RKO (cell line): Measurements from ENCODE around the gene GOLGA6L7.
"Not testable (repeated sequence)": the region's sequence is repeated elsewhere in the genome, so short reads cannot be mapped to it uniquely, and the experiment has no call there.

Experiments used
- DNase-seq: peaks from one replicate; pipeline ENCODE4 v3.0.0-alpha.2; 2016; ENCODE audit warnings: low spot score

The GOLGA6L7 gene

GRCh38 chr15:28848521-28848920, at the start of gene GOLGA6L7:
TSS of gene GOLGA6L7 (minus strand) at chr15:28848644. CDS start at chr15:28848549, 95 bp downstream.
- DNase-seq: not testable (repeated sequence)

- DNase-seq: no peak
Observed at GRCh38 chr15:28897861-28898585, 49.6 kb upstream of the GOLGA6L7 start.

GRCh38 chr15:28896951-28897350, 48.5 kb upstream of the GOLGA6L7 start:
- DNase-seq: peak; percentile 44

- DNase-seq: no peak
Observed at GRCh38 chr15:28895566-28895965, 47.1 kb upstream of the GOLGA6L7 start.

GRCh38 chr15:28895146-28895545, 46.7 kb upstream of the GOLGA6L7 start:
- no peak for DNase-seq

GRCh38 chr15:28894631-28895030, 46.2 kb upstream of the GOLGA6L7 start:
- DNase-seq: no peak

GRCh38 chr15:28892789-28893610, 44.6 kb upstream of the GOLGA6L7 start:
- no peak for DNase-seq

- DNase-seq: no peak
Observed at GRCh38 chr15:28891588-28891987, 43.1 kb upstream of the GOLGA6L7 start.

- no peak for DNase-seq
Observed at GRCh38 chr15:28890711-28891495, 42.5 kb upstream of the GOLGA6L7 start.

- DNase-seq: not testable (repeated sequence)
Observed at GRCh38 chr15:28890291-28890690, 41.8 kb upstream of the GOLGA6L7 start.

- DNase-seq: not testable (repeated sequence)
Observed at GRCh38 chr15:28889871-28890270, 41.4 kb upstream of the GOLGA6L7 start.

GRCh38 chr15:28889346-28889745, 40.9 kb upstream of the GOLGA6L7 start:
- DNase-seq: no peak

- DNase-seq: no peak
Observed at GRCh38 chr15:28888900-28889299, 40.5 kb upstream of the GOLGA6L7 start.

GRCh38 chr15:28888302-28888894, 40.0 kb upstream of the GOLGA6L7 start:
- no peak for DNase-seq

- DNase-seq: no peak
Observed at GRCh38 chr15:28887339-28888174, 39.1 kb upstream of the GOLGA6L7 start.

GRCh38 chr15:28886431-28887338, 38.2 kb upstream of the GOLGA6L7 start:
- no peak for DNase-seq

- DNase-seq: no peak
Observed at GRCh38 chr15:28885630-28886430, 37.4 kb upstream of the GOLGA6L7 start, which contains the start of gene APBA2. TSS of gene APBA2 (plus strand) at chr15:28885974. CDS start at chr15:29053885, 167,911 bp downstream.

GRCh38 chr15:28885128-28885629, 36.7 kb upstream of the GOLGA6L7 start:
- no peak for DNase-seq
